Measurements from ENCODE around the gene SETBP1. TPM values are rescaled to one million over a fixed set of nuclear protein-coding genes. Genes with fewer than 3 reads are reported as not detected.

SETBP1 gene
- total RNA-seq, 1 donor from 2014 or later, result 29.4 TPM

DNA sequence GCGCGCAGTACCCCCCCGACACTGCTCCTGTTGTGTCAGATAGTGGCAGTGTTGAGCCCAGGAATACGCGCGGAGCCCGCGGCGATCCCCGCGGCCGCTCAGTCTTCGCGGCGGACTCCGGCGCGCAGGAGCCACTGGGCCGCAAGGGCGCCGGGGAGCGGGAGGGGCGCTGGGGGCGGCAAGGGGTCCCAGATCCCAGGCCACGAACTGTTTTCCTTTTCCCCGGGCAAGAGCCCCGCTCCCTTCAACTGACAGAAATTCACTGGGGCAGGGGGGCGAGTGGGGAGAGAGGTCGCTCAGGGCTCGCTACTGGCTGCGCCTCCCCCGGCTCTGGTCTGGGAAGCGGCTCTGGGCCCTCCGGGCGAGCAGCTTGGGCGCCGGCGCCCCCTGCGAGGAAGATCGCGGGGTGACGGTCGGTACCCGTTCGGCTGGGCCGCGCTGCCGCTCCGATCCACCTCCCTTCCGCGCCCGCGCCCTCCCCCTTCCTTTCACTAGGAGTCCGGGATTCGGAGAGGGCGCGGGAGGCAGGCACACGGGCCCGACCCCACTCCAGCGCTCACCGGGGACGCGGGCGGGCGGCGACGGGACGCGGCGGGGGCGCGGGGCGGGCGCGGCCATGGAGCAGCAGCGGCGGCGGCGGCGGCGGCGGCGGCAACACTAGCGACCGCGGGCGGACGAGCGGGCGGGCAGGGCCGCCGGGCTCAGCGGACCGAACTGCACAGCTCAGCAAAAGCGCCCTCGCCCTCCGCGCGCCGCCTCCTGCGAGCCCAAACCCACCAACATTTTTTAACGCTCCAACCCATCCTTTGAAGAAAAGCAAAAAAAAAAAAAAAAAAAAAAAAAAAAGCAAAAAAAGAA is 1.4 kb upstream of the SETBP1 start:
- intact Hi-C loops (cut with micrococcal nuclease), result loop anchor here (1.0 to 5.0 kb wide), 9 partner anchors 46 to 1057 kb away; no protein-coding TSS in a partner anchor

DNA sequence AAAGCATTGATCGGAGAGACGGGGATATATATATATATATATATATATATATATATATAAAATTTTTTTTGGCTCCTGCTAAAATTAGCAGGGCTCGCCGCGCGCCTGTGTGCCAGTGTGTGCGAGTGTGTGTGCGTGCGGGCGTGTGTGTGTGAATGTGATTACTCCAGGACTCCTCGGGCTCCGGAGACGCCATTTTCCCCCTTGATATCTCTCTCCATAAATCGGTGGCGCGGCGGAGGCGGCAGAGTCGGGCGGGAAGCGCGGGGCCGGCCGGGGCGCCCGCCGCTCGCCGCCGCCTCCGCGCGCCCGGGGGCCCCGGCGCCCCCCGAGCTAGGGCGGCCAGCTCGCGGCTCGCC is 795 bp upstream of the SETBP1 start:
- intact Hi-C loops (cut with micrococcal nuclease), result loop anchor here (1.0 to 5.0 kb wide), 13 partner anchors 45 to 1058 kb away; no protein-coding TSS in a partner anchor

GRCh38 chr18:44681076-44681970 is 635 bp downstream of the SETBP1 start:
- intact Hi-C loops (cut with micrococcal nuclease), result loop anchor here (2.0 to 5.0 kb wide), 3 partner anchors 103 to 703 kb away; no protein-coding TSS in a partner anchor

DNA sequence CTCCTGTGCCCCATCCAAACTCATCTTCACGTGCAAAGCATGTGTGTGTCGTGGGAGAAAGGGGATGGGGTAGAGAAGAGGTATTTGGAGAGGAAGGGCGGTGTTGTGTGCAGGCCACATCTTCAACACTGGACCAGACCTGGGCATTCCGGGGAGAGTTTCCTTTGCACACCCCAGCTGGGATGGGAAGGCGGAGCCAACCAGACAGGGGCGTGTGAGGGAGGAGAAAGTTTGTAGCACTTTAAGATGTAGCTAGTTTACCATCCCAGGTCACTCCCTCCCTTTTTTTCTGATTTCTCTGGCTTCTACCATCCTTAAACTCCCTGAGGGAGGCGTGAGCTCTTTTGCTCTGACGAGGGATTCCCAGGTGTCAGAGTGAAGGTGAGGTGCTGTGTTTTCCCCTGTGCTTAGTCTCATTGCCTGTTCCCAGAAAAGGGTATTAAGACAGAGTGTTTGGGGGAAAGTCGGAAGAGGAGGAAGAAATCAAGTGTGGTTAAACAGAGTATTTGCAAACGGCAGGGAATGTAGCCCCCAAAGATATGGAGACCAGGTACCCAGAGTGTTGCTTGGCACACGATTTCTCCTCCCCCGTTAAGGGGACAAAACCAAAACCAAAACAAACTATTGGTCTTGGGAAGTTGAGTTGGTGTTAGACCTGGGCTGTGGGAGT is 1.6 kb downstream of the SETBP1 start:
- intact Hi-C loops (cut with micrococcal nuclease), result loop anchor here (5.0 kb wide), 1 partner anchor 325 kb away; no protein-coding TSS in a partner anchor

- intact Hi-C loops (cut with micrococcal nuclease), result loop anchor here (1.0 to 5.0 kb wide), 2 partner anchors 17 to 326 kb away; no protein-coding TSS in a partner anchor
These were observed 2.2 kb downstream of the SETBP1 start for GRCh38 chr18:44682871-44683221.

GRCh38 chr18:44683556-44683955 is 2.9 kb downstream of the SETBP1 start:
- intact Hi-C loops (cut with micrococcal nuclease), result loop anchor here (1.0 to 5.0 kb wide), 2 partner anchors 17 to 326 kb away; no protein-coding TSS in a partner anchor

DNA sequence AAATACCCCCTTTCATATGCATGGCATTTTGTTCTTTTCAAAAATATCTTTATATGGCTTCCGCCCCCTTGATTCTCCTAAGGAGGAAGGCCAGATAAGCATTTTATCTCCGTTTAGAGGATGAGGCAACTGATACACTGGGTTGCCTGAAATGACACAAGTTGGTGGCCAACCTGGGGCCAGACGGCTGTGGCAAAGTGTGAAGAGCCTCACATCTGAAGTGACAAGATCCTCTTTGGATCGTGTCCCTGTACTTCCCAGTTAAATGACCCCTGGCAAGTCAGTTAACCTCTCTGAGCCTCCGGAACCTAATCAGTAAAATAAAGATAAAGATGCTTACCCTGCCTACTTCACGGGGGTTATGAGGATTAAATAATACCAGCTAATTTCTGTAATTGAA is 4.6 kb downstream of the SETBP1 start:
- intact Hi-C loops (cut with micrococcal nuclease), result no loop called here

DNA sequence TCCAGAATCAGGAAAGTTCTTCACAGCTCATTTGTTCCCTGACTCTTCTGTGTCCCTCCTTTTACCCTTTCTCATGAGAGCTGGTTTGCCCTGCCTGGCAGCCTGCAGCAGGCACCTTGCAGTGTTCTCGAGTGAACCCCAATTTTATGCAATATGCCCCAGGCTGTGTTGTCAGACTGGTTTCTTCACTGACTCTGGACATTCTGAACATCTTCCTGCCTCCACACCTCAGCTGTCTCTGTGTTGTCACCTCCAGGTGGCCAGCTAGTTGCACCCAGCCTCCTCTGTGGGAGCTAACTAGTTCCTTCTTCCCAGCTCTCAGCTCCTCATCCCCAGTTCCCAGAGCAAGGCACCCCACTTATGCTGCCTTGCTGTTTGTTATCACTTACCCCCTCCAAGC is 5.5 kb downstream of the SETBP1 start:
- intact Hi-C loops (cut with micrococcal nuclease), result no loop called here

DNA sequence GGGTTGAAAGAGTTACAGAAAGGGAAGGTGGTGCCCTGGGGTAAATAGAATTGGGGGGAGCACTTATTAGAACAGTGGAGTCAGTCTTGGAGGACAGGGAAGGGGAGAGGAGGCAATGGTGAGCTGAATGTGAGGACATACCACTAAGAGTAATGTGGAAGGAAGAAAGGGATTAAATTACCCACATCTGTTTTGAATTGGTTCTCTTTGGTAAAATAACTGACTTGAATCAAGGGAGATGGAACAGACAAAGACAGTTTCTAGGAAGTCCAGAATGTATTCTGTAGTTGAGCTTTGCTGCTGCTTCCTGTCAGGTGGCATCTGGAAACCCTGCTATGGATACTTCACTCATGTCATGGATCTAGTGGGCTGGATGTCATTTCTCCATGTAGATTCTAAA is 6.7 kb downstream of the SETBP1 start:
- intact Hi-C loops (cut with micrococcal nuclease), result no loop called here

DNA sequence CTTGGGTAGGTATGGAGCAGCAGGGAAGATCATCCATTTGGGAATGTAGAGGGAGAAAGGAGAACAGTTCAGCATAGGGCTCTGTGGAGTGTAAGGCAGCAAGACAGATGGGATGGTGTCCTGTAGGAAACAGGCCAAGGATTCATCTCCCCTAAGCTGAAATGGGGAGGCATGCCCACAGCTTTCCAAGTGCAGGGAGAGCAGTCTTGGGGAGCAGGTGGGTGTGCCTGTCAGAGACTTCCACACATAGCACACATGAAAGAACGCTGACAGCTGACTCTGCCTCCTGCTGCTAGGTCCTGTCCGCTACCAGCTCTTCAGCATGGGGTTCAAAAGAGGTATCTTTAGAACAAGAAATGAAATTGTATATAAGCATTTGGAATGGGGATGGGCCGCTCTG is 9.0 kb downstream of the SETBP1 start:
- intact Hi-C loops (cut with micrococcal nuclease), result no loop called here

GRCh38 chr18:44691148-44691925 is 10.6 kb downstream of the SETBP1 start:
- intact Hi-C loops (cut with micrococcal nuclease), result no loop called here

- intact Hi-C loops (cut with micrococcal nuclease), result no loop called here
These were observed 12.5 kb downstream of the SETBP1 start for GRCh38 chr18:44693030-44693784.

DNA sequence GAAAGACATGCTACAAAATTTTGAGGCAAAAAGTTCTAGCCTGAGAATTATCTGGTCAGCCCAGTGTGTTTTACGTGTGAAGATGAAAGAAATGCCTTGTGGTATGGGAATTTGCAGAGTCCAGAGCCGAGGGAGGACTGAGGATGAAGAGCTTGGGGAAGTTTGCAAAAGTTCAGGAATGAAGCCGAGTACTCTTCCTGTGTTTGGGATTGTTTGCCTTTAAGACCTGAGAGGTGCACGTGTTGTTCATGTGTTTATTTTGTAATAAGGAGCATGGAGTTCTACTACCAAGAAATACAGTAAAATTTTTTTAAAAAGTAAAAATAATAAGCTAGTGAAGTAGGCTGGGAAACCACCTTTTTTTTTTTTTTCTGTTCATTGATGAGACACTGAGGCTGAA is 14.8 kb downstream of the SETBP1 start:
- intact Hi-C loops (cut with micrococcal nuclease), result no loop called here

GRCh38 chr18:44696892-44697291 is 16.2 kb downstream of the SETBP1 start:
- intact Hi-C loops (cut with micrococcal nuclease), result no loop called here

GRCh38 chr18:44697315-44697714 is 16.6 kb downstream of the SETBP1 start:
- intact Hi-C loops (cut with micrococcal nuclease), result no loop called here

DNA sequence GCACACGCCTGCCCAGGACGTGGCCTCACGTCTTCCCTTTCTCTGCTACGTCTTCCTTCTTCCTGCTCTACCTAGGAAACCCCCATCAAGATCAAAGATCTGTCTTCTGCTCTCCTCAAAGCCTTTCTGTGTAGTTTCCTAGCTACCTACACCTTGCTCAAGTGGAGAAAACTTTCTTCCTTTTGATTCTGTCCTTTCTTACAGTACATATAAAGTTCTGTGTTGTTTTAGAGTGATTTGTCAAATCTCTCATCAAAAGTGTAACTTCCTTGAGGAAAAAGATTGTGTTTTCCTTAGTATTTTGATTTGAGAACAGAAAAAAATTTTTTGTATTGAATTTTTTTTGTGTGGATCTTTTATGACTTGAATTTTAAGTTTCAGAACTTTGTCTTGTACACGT is 17.8 kb downstream of the SETBP1 start:
- intact Hi-C loops (cut with micrococcal nuclease), result no loop called here

DNA sequence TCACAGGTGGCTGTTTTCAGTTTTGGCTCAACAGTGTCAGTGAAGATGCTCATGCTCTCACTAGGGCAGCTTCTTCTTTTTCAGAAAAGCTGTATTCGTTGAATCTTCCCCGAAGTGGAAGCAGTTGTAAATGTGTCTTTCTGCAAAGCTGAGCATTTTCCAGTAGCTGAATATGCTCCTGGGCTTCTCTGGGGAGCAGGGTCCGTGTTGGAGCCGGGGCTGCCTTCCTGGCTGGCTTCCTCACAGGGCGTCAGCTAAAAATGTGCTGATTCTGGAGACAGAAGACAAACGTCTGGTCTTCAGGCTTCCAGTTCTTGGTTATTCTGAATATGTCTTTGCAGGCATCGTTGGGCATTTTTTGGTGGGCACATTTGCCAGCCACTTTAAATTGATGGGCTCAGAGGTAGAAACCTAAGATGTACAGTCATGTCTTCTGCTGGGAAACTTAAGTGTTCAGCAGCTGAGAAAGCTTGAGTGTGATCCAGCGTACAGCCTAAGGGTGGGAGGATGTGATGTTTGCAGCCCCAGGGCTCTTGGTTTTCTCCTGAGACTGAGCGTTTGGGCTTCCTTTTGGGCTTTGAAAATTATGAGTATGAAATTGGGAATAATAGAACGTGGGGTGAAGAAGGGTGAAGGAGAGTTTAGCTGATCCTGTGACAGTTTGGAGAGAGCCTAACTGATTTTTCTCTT is 19.0 kb downstream of the SETBP1 start:
- intact Hi-C loops (cut with micrococcal nuclease), result loop anchor here (1.0 kb wide), 1 partner anchor 16 kb away; no protein-coding TSS in a partner anchor

DNA sequence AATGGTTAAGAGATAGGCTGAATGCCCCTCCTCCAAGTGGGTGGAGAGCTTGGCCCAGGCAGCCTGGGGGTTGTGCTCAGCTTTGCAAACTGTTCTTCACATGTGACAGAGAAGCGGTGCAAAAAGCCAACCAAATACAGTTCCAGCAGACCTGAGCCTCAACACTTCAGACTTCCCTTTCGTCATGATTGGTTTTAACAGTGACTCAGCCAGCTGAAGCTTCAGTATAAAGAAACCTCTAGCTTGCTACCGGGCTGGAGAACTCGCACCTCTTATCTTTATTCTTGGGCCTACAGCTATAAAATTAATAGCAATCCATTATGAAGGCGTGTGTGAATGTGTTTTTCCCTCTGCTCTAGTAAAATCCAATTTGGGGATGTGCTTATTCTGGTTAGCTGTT is 20.0 kb downstream of the SETBP1 start:
- intact Hi-C loops (cut with micrococcal nuclease), result loop anchor here (1.0 kb wide), 1 partner anchor 17 kb away; no protein-coding TSS in a partner anchor

DNA sequence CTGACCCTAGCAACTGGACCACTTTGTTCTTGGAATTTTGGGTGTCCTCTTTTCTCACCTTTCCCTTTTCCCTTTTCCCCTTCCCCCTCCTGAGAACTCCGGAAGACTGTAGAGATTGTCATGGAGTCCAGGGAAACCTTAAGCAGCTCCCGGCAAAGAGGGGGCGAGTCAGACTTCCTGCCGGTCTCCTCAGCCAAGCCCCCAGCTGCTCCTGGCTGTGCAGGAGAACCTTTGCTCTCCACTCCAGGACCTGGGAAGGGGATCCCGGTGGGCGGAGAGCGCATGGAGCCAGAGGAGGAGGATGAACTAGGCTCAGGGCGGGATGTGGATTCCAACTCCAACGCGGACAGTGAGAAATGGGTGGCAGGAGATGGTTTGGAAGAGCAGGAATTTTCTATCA is 20.5 kb downstream of the SETBP1 start:
- intact Hi-C loops (cut with micrococcal nuclease), result no loop called here

Measured in T-helper 1 cell treated with Interleukin-12 subunit alpha and Interleukin-12 subunit beta and Interleukin-4 antibody, amounts not matched to agents 30 ng/mL and 1 ng/mL, for 36 hours (primary cell).